HG03342 (cell line): ENCODE measurements around the gene ZNF341.
A peak's percentile ranks its signal among the peaks of the same experiment; 100 is the strongest.
"Not testable (repeated sequence)": the region's sequence is repeated elsewhere in the genome, so short reads cannot be mapped to it uniquely, and the experiment has no call there.

ENCODE experiments used
- ATAC-seq: cut with Tn5 transposase; IDR thresholded peaks from one replicate; pipeline ENCODE4 v1.9.1; 2021; ENCODE audit warnings: mild to moderate bottlenecking, moderate library complexity; ENCODE audit not compliant: unreplicated experiment

Gene ZNF341

DNA sequence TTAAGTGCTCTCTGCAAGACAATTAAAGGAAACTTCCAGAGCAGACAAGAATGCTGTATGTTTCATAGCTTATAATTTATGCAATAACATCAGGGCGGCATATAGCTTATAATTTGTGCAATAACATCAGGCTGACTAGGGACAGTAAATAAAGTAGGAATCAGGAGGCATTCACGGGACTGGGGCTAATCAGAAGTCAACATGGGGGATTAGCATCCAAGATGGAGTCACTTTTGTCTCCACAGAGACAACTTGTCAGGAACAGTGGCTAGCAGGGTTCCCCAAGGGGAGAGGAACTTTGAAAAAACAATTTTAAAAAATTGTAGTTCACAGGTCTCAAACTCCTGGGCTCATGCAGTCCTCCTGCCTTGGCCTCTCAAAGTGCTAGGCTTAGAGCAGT lies 3.3 kb upstream of the ZNF341 start:
- ATAC-seq = no peak

DNA sequence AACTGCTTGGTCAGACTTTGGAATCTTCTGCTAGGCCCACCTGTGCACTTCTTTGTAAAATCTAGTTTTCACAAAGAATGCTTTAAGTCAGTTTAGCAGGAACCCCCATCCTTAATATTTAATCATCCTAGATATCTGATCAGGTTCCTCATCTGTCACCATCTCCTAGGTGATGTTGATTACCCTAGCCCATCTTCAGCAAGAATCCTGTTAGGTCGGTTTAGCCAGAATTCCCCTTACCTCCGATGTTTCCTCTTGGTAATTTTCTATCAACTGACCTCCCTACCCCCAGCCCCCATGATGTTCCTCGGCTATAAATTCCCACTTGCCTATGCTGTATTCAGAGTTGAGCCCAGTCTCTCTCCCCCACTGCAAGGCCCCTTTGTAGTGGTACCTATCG lies 2.7 kb upstream of the ZNF341 start:
- no peak for ATAC-seq

DNA sequence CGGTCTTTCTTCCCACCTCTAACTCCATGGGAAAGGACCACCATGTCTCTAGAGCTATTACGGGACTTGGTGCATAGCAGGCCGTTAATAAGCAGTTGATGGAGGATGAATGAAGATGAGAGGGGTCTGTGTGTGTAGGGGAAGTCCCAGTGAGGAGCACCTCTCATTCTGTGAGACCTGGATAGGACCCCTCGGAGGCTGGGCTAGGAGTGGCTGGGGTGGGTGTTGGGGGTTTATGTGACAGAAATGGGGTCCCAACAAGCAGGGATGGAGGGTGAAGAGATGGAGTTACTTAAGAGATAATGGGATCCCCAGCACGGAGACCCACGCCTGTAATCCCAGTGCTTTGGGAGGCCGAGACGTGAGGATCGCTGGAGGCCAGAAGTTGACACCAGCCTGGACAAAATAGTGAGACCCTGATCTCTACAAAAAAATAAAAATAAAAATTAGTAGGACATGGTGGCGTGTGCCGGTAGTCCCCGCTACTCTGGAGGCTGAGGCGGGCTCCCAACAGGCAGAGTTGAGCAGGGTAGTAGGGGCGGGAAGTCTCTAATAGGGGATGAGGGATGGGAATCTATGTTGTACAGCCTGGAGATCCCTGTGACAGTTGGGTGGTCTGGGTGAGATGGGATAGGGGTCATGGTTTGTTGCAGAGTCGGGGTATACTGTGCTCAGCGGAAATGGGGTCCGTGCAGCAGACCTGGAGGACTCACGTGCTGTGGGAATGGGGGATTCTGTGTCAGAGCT lies 677 bp upstream of the ZNF341 start:
- no peak for ATAC-seq

- peak; percentile 58 for ATAC-seq
Measured at GRCh38 chr20:33732166-33732970, 572 bp downstream of the ZNF341 start.

DNA sequence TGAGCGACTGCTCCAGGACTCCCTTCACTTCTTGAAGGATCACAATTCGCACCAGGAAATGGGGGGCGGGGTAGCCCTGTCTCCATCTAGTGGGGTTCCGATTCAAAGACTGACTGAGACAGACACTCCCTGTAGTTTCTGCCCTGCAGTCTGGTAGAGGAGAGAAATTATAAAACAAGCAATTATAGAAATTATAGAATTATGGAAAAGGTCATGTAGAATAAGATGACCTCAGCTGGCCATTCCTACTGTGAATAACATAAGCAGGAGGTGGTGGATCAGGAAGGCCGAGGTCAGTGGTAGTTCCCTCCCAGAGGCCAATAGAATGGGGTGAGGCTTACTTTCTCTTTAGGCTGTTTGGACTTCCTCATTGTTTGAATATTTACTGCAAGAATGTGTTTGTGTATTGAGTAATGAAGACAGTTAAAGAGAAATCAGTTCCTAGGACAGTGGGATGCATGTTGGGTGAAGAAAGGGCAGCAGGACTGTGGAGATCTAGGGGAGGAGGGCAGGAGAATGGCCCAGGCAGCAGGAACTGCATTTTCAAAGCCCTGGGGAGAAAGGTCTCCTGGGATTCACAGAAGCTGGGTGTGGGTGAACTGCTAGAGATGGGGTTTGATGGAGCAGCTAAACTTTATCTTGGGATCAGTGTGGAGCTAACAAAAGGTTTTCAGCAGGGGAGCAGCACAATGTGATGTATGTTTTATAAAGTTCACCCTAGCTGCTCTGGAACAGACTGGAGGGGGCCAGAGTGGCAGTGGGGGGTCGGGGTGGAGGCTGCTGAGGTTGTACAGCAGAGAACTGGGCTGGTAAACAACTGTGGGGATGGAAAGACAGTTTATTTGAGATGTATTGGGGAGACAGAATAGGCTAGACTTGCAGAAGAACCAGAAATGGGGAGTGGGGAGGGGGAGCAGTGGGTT lies 2.1 kb downstream of the ZNF341 start:
- no peak for ATAC-seq

GRCh38 chr20:33736962-33737361 lies 5.2 kb downstream of the ZNF341 start:
- ATAC-seq = no peak

- ATAC-seq = no peak
Measured at GRCh38 chr20:33739493-33739892, 7.7 kb downstream of the ZNF341 start.

DNA sequence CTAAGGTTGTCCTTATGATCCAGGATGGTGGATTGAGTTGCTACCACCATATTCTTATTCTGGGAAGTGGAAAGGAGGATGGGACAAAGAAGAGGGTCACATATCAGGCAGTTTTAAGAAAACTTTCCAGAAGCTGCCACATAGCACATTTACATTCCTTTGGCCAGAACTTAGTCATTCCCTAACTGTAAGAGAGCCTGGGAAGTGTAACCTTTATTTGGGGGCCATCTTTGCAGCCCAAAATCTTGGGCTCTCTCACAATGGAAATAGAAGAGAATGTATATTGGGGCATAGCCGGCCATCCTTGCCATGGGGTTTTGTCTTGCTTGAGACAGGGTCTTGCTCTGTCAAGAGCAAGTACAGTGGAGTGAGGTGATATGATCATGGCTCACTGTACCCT lies 8.4 kb downstream of the ZNF341 start:
- ATAC-seq = no peak

DNA sequence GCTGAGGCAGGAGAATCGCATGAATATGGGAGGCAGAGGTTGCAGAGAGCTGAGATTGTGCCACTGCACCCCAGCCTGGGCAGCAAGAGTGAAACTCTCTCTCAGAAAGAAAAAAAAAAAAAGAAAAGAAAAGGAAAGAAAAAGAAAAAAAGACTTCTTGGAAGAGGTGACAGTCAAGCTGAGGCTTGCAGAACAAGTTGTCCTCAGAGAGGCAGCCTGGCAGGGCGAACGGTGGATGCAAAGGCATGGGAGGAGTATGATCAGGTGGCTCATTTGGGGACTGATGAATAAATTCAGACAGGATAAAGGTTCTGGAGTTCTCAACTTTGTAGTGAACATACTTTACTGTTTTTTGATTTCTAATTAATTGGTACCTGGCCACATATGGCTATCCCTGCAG lies 12.4 kb downstream of the ZNF341 start:
- ATAC-seq = no peak

- no peak for ATAC-seq
Measured at GRCh38 chr20:33744773-33745385, 13.1 kb downstream of the ZNF341 start.

- no peak for ATAC-seq
Measured at GRCh38 chr20:33746325-33746998, 14.7 kb downstream of the ZNF341 start.

- ATAC-seq = no peak
Measured at GRCh38 chr20:33751775-33752174, 20.0 kb downstream of the ZNF341 start.

- ATAC-seq = no peak
Measured at GRCh38 chr20:33753143-33753542, 21.3 kb downstream of the ZNF341 start.

- ATAC-seq = no peak
Measured at GRCh38 chr20:33753763-33754162, 22.0 kb downstream of the ZNF341 start.

GRCh38 chr20:33755936-33756490 lies 24.2 kb downstream of the ZNF341 start:
- not testable (repeated sequence) for ATAC-seq

GRCh38 chr20:33757046-33757445 lies 25.2 kb downstream of the ZNF341 start:
- ATAC-seq = no peak

GRCh38 chr20:33757458-33757857 lies 25.7 kb downstream of the ZNF341 start:
- ATAC-seq = no peak

GRCh38 chr20:33761698-33762250 lies 30.0 kb downstream of the ZNF341 start:
- no peak for ATAC-seq

- ATAC-seq = no peak
Measured at GRCh38 chr20:33765099-33765498, 33.3 kb downstream of the ZNF341 start.

DNA sequence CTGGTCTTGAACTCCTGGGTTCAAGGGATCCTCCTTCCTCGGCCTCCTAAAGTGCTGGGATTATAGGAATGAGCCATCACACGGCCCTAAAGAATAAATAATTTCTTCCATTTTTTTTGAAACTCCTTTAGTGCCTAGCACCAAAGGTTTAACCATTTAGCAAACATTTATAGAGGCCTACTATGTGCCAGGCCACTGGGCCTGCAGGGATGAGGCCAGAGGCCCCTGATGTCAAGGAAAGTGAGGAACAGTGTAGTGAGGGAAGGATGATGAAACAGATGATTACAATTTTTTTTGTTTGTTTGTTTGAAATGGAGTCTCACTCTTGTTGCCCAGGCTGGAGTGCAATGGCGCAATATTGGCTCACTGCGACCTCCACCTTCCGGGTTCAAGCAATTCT lies 33.8 kb downstream of the ZNF341 start:
- no peak for ATAC-seq
